GM19025 (cell line): ENCODE data around the gene INVS.
"Not testable (repeated sequence)": the region's sequence is repeated elsewhere in the genome, so short reads cannot be mapped to it uniquely, and the experiment has no call there.

Experiments
- ATAC-seq: cut with Tn5 transposase; IDR thresholded peaks from one replicate; pipeline ENCODE4 v1.9.1; 2021; ENCODE audit warnings: mild to moderate bottlenecking, low read depth, moderate library complexity; ENCODE audit not compliant: unreplicated experiment

The INVS gene

DNA sequence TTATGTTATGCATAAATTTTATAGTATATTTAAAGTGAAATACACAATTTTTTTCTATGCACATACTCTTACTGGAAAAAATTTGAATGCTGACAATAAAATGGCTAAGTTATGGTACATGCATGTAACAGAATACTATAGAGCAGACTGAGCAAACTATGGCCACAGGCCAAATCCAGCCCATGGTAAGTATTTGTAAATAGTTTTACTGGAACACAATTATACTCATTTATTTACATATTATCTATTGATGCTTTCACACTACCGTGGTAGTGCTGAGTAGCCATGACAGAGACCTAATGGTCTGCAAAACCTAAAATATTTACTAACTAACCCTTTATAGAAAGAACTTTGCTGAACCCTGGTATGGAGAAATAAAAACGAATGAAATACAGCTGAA is 208.0 kb downstream of the INVS start:
- ATAC-seq, result no peak

DNA sequence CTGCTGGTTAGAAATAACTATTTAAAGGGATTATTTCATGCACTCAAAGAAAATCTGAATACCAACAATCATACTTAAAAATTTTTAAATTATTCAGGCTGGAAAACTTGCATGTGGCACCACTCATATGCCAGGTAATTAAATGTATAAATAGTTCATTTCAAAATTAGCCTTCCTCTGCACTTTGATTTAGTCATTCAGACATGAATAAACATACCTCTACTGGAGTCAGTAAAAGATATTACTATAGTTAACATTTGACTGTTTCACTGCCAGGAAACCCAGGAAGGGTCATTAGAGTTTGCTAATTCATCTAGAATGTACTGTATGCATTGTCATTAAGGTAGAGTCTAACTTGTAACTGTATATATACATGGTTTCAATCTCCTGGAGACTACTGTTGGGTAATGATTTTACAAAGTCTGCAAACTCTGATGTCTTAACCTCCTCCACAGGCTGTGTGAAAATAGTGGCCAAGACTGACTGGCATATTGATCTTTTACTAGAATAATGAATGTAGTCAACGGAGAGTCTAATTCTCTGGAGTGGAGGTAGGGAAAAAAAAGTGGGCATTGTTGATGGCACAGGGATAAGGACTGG is 210.0 kb downstream of the INVS start:
- no peak for ATAC-seq

DNA sequence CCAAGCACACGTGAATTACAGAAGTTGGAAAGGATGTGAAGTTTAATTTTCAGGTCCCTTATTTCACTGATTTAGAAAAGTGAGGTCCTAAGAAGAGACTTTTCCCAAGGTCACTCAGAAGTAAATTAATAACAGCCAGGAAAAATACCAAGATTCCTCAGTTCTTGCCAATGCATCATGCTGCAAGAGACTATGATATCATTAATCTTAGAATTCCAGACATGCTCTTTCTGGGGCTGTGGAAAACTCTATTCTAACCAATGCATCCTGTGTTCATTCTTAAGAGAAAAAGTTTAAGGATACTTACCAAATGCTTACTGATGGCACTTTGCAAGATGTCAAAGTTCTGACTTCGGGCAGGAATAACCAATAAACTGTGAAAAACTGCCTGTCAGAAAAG is 210.9 kb downstream of the INVS start:
- ATAC-seq, result no peak

GRCh38 chr9:100315561-100315960 is 216.5 kb downstream of the INVS start:
- no peak for ATAC-seq

- ATAC-seq, result no peak
Measured at GRCh38 chr9:100317706-100318105, 218.7 kb downstream of the INVS start.

- ATAC-seq, result no peak
Measured at GRCh38 chr9:100322954-100323536, 224.0 kb downstream of the INVS start.

GRCh38 chr9:100324594-100325200 is 225.7 kb downstream of the INVS start:
- no peak for ATAC-seq

DNA sequence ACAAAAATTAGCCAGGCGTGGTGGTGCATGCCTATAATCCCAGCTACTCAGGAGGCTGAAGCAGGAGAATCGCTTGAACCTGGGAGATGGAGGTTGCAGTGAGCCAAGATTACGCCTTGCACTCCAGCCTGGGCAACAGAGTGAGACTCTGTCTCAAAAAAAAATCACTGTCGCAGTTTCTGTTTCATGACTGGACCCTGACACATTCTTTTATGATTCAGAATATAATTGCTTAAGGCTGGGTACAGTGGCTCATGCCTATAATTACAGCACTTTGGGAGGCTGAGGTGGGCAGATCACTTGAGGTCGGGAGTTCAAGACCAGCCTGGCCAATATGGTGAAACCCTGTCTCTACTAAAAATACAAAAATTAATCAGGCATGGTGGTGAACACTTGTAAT is 239.7 kb downstream of the INVS start:
- ATAC-seq, result not testable (repeated sequence)

DNA sequence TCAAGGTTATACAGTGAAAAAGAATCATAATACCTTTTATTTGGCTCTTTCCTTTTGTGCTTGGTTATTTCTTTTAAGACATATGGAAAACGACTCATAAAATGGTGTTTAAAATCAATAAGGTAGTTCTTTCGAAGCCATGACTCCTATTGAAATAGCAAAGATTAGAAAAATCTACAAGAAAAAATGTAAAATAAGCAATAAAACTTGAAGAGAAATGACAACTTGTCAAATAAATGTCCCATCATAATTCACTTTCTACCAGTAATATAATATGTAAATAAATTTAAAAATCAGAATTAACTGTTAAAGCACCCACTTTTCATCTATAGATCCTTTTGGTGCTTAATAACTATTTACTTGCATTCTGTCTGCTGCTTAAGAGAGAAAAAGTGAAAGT is 241.2 kb downstream of the INVS start:
- no peak for ATAC-seq

- ATAC-seq, result no peak
Measured at GRCh38 chr9:100341889-100342288, 242.8 kb downstream of the INVS start.

DNA sequence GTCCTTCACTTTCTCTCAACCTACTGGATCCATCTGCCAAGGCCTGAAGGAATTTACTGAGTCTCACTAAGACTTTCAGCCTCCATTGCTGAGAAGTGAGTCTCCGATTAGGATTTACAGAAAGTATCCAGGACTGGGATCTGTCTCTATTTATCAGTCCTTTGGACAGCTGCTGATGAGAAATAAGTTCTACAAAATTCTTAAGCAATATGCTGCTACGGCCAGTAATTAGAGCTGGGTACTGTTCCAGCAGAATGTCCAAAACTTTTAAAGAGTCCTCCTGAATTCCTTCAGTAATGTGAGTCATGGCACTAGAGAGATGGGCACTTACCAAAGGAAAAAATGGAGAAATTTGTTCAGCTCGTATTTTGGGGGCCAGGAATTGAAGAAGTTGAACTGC is 247.8 kb downstream of the INVS start:
- ATAC-seq, result no peak

GRCh38 chr9:100350188-100350587 is 251.1 kb downstream of the INVS start:
- ATAC-seq, result no peak
